SK-MEL-5 (cell line): ENCODE data around the gene CACNA1H. TPM values are rescaled to one million over a fixed set of nuclear protein-coding genes. Genes with fewer than 3 reads are reported as not detected.
"Not testable (repeated sequence)": the region's sequence is repeated elsewhere in the genome, so short reads cannot be mapped to it uniquely, and the experiment has no call there.

Experiments
- DNase-seq: peaks from one replicate; pipeline ENCODE4 v3.0.0-alpha.2; 2016; ENCODE audit warnings: low read depth, low spot score
- in situ Hi-C: cut with HindIII; loops from 2 replicates; pipeline ENCODE4 v1.10.0; 2016; ENCODE audit warnings: low sequenced_read_pairs, high pct_unique_total_duplicates, low pct_unique_long_range_greater_than_20kb
- total RNA-seq: library from RNA; depleted of rRNA; stranded (reverse); fragments of >200 nt; shearing (Covaris generic); gene quantifications from 2 replicates; pipeline ENCODE4 v1.2.3, GENCODE V29; 2014

Gene CACNA1H
- total RNA-seq, 1 experiment from 2014 or later, result 17.6 TPM

DNA sequence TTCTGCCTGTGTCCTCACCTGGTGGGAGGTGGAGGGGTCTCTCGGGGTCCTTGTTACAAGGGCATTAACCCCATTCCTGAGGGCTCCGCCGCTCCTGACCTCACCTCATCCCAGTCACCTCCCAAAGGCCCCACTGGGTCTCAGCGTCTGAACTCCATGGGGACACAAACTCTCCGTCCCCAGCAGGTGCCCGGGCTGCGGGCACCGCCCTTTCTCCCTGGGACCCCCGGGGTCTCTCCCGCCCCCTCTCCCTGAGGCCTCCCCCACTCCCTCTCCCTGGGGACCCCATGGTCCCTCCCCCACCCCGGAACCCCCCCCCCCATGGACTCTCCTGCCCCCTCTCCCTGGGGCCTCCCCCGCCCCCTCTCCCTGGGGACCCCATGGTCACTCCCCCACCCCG is 24.8 kb downstream of the CACNA1H start:
- no peak for DNase-seq
- in situ Hi-C loops, result no loop called here

DNA sequence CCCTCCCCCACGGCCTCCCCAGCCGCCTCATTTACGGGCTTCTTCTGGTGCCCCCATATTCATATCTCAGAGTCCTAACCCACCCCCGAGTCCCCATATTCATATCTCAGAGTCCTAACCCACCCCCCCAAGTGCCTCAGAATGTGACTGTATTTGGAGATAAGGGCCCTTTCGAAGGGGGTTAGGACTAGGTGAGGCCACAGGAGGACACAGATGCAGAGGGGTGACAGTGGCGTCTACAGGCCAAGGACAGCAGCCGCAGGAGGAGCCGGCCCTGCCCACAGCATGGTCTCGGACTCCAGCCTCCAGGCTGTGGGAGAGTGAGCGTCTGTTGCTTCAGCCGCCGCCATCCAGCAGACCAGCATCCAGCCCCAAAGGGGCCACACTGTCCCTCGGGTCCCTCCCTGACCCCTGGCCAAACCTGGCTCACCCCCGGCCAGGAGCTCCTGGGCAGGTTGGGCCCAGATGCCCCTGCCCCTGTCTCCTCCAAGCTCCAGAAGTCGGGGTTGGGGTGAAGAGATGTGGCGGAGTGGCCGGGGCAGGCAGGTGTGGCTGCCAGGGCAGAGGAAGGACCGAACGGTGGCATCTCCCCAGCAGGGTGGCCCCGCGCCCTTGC is 25.5 kb downstream of the CACNA1H start:
- no peak for DNase-seq
- in situ Hi-C loops, result no loop called here

DNA sequence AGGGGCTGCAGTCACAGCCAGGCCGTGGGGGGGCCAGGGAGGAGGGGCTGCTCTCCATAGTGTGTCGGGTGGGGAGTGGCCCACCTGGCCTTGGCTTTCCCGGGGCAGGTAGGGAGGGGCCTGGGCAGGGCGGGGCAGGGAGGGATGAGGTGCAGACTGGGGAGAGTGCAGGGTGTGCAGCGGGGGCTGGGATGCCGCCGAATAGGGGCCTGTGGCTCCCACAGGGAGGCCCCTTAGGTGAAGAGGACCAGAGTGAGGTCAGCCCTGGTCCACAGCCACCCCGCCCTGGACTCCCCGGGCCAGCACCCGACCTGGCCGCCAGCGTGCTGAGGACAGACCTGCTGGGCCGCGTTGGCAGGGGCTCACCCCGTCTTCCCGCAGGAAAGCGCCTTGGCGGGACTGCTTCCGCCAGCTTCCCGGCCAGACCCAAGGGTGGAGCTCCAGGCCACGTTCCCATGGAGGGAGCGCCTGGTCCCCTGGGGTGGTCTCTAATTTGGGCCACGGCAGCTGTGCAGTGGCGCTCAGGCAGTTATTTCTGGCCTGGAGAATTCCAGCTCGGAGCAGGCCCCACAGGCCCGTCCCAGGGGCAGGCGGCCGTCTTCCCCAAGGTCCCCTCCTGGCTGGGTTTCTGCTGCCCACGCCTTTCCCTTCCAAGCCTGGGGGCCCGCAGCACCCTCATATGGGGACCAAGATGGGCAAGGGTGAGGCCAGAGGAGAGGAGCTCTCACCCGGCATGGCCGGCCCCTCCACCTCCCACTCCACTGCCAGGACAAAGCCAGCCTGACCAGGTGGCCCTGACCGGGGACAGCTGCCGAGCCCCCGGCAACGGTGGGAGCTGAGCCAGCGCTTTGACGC is 27.9 kb downstream of the CACNA1H start:
- DNase-seq, result no peak
- in situ Hi-C loops, result no loop called here

DNA sequence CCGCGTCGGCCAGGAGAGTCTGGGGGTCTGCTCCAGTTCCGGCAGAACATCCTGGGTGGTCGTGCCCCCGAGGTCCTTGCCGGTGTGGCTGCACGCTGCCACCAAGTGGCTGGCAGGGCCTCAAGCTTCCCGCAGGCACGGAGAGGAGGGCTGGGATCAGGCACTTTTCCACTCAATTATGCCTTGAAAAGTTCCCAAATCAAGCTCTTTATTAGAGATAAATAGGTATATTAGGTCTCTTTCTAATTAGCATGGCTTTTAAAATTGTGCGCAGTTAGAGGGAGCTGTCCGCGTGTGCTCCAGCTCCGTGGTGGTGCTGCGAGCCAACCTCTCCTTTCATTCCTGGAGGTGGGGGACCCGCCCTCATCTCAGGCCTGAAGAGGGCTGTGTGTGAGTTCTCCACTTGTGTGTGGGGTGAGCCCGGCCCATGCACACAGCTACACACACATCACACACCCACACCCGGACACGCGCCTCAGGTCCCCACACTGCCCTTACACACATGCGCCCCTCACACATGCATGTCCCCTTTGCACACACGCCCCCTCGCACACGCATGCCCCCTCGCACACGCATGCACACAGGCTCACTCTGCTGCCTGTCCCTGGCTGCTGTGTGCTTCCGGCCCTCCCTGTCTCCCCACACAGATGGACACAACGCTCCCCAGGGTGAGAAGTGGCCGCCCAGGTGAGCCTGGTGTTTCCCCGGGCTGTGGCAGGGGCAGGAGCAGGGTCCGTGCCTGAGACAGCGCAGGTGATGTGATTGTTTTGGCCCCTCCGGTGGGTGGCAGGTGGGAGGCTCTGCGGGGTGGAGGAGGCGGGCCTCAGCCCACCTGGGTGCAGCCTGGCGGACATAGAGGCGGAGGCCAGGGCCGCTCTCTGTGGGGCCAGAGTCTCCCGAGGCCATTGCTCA is 28.8 kb downstream of the CACNA1H start:
- no peak for DNase-seq
- in situ Hi-C loops, result no loop called here

DNA sequence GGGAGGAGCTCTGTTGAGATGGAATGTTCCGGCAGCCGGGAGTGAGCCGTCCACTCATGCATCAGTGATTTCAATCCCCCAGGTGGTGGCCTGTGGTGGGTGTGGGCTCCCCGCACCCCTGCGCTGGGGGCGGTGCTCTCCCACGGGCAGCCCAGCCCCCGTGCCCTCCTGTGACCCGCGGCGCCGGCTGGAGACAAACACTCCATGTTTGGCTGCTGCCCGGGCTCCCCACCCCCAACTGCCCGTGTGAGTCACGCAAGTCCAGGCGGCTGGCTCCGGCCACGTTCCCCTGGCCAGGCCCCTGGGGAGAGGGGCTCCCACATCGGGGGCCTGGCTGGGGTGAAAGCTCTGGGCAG is 29.4 kb downstream of the CACNA1H start:
- in situ Hi-C loops, result no loop called here
- no peak for DNase-seq

DNA sequence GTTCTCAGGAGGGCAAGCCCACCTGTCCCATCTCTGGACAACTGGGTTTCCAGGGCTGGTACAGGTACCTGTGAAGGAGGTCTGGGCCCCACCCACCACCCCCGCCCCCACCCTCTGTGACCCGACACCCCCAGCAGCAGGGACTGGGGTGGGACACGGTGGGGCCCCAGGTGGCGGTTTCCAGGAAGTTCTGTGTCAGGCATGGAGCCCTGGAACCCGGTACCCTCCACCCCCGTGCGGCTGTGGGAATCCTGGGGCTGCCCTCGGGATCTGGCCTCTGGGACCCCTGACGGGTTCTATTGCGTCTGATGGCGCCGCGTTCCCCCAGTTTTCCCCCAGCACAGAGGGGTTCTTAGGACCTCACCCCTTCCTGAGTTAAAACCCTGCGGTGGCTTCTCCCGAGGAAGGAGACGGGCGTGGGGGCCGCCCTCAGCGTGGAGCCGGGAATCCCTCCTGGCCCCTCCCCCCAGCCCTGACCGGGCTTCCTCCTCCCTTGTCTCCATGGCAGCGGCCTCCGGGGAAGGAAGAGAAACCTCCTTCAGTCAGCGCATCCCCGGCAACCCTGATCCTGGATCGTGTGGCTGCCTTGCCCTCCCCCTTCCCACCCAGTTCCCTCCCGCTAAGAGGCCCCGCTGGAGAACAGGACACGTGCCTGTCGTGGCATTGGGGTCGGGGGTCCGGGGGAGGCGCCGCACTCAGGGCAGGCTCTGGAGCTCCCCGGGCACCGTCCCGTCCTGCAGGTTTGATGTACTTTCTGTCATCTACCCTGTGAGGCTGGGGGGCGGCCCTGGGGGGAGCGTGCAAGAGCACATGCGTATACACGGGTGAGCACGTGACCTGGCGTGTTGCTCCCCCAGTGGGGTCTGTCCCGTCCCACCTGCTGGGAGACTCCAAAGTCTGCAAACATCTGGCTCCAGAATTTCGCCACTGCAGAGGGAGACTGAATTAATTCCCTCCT is 30.3 kb downstream of the CACNA1H start:
- in situ Hi-C loops, result no loop called here

DNA sequence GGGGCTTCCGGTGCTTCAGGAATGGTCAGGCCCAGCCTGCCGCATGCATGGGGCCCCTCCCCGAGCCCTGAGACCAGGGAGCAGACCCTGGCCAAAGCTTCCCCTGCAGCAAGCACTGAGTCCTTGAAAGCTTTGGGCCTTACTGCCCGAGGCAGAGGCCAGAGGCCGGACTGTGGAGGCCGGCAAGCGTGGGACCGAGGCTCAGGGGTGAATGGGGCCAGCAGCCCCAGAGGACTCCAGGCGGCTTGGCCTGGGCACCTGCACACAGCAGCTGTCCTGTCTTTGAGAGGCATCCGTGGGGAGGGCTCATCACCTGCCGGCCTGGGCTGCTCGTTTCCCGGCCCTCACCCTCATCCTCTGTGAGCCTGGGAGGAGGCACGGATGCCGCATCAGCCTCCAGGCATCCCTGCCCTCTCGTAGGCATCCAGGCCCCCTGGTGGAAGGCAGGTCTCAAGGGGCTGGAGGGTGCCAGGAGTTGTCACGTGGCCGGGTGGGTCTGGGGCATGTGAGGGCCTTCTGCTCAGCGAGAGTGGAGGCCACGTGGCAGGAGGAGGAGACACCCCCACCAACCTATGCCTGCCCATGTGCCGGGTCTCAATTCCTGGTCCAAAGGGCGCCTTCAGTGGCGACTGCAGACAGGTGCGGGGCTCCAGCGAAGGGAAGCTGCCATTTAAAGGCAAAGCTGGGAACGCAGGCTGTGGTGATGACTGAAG is 31.4 kb downstream of the CACNA1H start:
- DNase-seq, result peak; percentile 26
- in situ Hi-C loops, result no loop called here

More for the DNA sequence above, 30.3 kb downstream of the CACNA1H start:
- no peak for DNase-seq

DNA sequence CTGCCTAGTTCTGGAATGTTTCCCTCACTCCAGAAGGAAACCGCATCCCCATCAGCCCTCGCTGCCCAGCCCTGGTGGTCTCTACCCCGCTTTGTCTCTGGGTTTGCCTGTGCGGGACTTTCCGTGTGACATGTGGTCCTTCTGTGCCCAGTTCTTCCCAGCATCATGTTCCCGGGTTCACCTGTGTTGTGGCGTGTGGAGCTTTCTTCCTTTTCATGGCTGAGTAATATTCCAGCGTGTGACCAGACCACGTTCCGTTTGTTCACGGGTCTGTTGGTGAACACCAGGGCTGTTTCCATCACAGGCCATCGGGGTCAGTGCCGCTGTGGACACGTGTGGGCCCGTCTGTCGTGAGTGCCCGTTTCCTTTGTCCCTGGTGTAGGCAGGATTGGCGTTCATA is 32.1 kb downstream of the CACNA1H start:
- in situ Hi-C loops, result no loop called here
- DNase-seq, result no peak

DNA sequence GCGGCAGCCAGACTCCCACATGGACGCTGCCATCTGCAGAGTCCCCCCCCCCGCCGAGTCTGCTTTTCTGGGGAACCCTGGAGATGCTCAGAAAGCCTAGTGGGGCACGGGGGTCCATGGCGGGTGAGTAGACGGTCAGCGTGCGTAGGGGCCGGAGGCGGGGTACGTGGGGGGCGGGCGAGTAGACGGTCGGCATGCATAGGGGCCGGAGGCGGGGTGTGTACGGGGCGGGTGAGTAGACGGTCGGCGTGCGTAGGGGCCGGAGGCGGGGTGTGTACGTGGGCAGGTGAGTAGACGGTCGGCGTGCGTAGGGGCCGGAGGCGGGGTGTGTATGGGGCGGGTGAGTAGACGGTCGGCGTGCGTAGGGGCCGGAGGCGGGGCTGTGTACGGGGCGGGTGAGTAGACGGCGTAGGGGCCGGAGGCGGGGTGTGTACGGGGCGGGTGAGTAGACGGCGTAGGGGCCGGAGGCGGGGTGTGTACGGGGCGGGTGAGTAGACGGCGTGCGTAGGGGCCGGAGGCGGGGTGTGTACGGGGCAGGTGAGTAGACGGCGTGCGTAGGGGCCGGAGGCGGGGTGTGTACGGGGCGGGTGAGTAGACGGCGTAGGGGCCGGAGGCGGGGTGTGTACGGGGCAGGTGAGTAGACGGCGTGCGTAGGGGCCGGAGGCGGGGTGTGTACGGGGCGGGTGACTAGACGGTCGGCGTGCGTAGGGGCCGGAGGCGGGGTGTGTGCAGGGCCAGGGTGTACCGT is 32.7 kb downstream of the CACNA1H start:
- in situ Hi-C loops, DNase-seq: not testable (repeated sequence)

DNA sequence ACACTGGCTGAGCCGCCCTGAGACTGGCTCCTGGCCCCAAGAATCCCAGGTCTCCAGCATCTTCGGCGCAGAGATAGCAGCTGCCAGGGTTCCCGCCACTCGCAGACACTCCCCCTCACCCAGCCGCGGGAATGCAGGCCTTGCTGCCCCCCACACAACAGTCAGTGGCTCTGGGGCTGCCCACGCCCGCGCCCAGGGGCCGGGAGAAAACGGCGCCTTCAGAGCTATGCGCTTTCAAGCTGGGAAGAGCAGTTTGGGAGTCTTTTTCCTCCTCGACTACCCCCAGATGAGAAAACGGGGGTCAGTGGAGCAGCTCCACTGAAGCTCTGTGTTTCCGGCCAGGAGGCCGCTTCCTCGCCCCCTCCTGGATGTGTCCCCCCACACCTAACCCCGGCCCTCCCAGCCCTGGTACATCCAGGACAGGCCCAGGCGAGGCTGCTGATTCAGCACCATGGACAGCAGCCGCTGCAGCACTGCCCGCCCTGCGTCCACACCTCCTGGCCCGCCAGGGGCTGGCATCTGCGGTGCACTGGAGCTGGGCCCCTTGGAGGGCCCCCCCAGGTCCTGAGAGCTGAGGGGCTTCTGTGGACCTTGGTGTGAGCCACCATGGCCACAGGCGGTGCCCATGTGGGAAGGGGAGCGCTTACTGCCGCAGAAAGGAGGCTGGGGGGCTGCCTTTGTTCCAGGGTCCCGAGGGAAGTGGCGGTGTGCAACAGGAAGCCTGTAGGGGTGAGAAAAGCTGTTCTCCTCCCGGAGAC is 35.7 kb downstream of the CACNA1H start:
- peak; percentile 28 for DNase-seq
- in situ Hi-C loops, result no loop called here

DNA sequence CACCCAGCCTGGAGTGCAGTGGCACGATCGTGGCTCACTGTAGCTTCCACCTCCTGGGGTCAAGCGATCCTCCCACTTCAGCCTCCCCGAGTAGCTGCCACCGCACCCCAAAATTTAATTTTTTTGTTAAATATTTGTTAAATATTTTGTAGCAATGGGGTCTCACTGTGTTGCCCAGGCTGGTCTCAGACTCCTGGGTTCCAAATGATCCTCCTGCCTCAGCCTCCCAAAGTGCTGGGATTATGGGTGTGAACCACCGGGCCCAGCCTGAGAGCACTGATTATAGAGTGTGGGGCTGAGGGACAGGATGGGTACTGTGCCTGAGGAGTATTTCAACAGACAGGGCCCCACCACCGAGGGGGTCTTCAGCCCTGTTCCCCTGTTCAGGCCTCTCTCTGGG is 36.5 kb downstream of the CACNA1H start:
- no peak for DNase-seq
- in situ Hi-C loops, result no loop called here

DNA sequence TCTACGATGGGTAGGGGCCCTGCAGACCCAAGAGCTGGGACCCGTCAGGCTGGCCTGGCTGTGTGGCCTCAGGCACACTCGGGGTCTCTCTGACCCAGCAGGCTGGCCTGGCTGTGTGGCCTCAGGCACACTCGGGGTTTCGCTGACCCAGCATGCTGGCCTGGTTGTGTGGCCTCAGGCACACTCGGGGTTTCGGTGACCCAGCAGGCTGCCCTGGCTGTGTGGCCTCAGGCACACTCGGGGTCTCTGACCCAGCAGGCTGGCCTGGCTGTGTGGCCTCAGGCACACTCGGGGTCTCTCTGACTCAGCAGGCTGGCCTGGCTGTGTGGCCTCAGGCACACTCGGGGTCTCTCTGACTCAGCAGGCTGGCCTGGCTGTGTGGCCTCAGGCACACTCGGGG is 37.9 kb downstream of the CACNA1H start:
- in situ Hi-C loops, DNase-seq: not testable (repeated sequence)

DNA sequence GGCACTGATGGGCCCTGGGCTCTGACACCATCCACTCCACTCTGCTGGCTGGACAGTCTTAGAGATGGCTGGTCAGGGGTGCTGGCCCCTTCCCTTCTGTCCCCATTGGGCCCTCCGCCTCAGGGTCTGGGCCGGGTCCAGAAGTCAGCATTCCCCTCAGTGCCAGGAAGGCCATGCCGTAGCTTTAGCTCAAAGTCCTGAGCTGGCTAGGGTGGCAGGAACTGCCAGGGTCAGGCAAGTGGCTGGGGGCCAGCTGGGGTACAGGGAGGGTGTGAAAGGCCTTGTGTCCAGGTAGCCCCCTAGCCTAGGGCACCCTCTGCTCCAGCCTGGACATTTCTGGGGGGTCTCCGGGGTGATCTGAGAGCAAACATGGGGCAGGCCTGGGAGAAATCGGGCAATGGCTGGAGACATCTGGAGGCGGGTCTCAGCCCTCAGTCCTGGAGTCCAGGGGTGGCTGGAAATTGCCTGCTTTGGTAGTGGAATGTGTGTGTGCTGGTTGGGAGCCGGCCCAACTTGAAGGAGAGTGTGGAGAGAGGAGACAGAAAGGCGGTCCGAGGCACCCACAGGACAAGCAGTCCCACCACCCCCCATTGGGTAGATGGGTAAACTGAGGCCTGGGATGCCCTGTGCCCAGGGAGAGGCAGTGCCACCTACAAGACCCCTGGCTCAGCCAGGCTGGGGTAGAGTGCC is 39.6 kb downstream of the CACNA1H start:
- in situ Hi-C loops, result no loop called here
- no peak for DNase-seq

DNA sequence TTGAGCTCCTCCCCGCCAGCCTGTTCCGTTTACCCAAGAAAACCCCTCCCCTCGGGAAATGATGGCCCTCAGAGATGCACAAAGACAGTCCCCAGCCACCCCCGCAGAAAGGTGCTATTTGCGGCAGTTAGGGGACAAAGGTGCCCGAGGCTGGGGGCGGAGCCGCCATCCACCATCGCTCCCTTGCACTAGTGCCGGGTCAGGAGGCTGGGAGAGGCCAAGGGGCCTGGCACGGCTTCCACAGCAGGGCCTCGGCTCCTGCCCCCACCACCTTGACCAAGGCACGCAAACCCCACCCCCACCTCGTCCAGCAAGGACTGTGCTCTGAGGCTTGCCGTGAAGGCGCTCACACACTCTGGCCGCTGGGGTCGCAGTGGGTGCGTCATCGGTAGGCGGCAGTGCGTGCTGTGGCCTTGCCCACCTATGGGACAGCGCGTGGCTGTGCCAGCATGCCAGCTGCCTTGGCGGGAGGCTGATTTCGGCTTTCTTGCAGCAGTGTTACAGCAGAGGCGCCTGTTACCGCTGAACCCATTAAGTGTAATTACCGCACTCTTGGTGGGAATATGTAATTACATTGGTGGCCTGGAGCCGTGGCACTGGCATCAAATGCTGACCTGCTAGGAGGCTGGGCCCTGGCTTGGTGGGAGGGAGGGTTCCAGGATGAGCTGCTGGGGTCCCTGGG is 40.4 kb downstream of the CACNA1H start:
- in situ Hi-C loops, result no loop called here
- DNase-seq, result no peak
